Stomach (tissue), 4 donors: Measurements from ENCODE around the gene BANP.
"Not testable (repeated sequence)": the region's sequence is repeated elsewhere in the genome, so short reads cannot be mapped to it uniquely, and the experiment has no call there.

Experiments
- EP300 ChIP-seq: sonication (generic); formaldehyde crosslinking; IDR thresholded peaks from one replicate; pipeline ENCODE4 v1.6.1; 2017; ENCODE audit warnings: antibody characterized with exemption
- POLR2A ChIP-seq, 4 donors: fragments of 450-650 bp; IDR thresholded peaks; one replicate each; pipeline ENCODE4 v1.6.1; 2016; ENCODE audit warnings: antibody characterized with exemption in 4 of 4, control low read depth in 2 of 4, mild to moderate bottlenecking in 1 of 4, moderate library complexity in 1 of 4
- POLR2AphosphoS5 ChIP-seq, 3 donors: sonication (generic); formaldehyde crosslinking; IDR thresholded peaks; one replicate each; pipeline ENCODE4 v1.6.1; 2016; ENCODE audit warnings: antibody characterized with exemption in 3 of 3

GRCh38 chr16:88018382-88018781 lies 67.1 kb downstream of the BANP start:
- not testable (repeated sequence) for TF ChIP-seq POLR2A (IDR thresholded peaks at IDR 0.05); POLR2AphosphoS5 (IDR thresholded peaks at IDR 0.05); EP300
